Stimulated activated CD4-positive, alpha-beta T cell treated with anti-CD3 and anti-CD28 coated beads, Interleukin-1b, Interleukin-23, amount 100 ng/mL, for 4 hours (primary cell): Measurements from ENCODE around the gene UGT1A8.
"Not testable (repeated sequence)": the region's sequence is repeated elsewhere in the genome, so short reads cannot be mapped to it uniquely, and the experiment has no call there.

ENCODE experiments used
- DNase-seq, 2 donors: peaks; one replicate each; pipeline ENCODE4 v3.0.0-alpha.2; 2020; ENCODE audit warnings: low read depth in 2 of 2

Gene UGT1A8

DNA sequence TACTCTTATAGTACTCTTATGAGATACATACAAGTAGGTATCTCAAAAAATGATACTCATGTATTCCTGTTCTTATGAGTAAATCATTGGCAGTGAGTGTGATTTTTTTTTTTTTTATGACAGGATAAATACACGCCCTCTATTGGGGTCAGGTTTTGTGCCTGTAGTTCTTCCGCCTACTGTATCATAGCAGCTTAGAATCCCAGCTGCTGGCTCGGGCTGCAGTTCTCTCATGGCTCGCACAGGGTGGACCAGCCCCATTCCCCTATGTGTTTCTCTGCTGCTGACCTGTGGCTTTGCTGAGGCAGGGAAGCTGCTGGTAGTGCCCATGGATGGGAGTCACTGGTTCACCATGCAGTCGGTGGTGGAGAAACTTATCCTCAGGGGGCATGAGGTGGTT is at the start of gene UGT1A8:
Gene UGT1A8, plus strand, starts transcription at position 158 of the 400 bp plus-strand sequence. Its CDS starts 75 bp downstream, at position 233.
- DNase-seq, result not testable (repeated sequence)

DNA sequence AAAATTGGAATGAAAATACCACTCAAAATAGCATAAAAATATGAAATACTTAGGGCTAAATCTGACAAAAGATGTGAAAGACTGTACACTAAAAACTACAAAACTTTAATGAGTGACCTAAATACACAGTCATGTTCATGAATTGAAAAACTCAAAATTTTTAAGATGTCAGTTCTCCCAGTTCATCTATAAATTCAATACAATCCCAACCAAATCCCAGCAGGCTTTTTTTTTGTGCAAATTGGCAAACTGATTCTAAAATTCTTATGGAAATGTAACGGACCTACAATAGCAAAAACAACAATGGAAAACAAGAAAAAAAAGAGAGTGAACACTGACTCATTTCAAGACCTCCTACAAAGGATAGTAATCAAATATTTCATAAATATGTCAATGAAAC is 46.4 kb upstream of the UGT1A8 start:
- no peak for DNase-seq

DNA sequence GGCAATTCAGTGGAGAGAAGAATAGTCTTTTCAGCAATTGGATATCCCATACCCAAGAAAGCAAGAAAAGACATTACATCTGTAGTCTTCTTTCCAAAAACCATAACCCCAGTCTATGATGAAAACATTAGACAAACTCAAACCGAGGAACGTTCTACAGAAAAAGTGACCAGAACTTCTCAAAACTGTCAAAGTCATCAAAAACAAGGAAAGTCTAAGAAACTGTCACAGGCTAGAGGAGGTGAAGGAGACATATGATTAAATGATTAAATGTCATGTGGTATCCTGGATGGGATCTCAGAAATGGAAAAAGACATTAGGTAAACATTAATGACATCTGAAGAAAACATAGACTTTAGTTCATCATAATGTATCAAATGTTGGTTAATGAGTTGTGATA is 46.0 kb upstream of the UGT1A8 start:
- no peak for DNase-seq

GRCh38 chr2:233572468-233572867 is 45.0 kb upstream of the UGT1A8 start:
- DNase-seq, result no peak

DNA sequence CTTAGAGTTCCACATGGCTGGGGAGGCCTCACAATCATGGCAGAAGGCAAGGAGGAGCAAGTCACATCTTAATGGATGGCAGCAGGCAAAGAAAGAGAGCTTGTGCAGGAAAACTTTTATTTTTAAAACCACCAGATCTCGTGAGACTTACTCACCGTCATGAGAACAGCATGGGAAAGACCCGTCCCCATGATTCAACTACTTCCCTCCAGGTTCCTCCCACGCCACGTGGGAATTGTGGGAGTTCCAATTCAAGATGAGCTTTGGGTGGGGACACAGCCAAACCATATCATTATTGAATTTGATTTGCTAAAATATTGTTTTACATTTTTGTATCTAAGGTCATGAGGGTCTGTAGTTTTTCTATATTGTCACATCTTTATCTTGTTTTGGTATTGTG is 40.1 kb upstream of the UGT1A8 start:
- DNase-seq, result not testable (repeated sequence)

- not testable (repeated sequence) for DNase-seq
Measured at GRCh38 chr2:233583217-233583965, 34.0 kb upstream of the UGT1A8 start.

DNA sequence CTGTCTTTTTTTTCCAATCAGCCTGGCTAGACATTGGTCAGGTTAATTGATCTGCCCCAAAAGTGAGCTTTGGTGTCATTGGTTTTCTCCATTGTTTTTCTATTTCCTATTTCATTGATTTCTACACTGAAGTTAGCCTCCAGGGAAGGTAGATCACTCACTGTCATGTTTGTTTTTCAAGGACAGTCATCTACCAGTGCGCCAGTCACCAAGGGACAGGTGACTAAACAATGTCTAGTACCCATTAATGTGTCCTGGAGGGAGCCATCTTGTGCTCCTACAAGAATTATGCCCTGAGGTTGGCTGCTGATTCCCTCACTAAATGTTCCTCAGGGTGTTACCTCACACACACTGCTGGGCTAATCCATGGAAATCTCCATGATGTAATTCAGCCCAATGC is 33.2 kb upstream of the UGT1A8 start:
- no peak for DNase-seq

- no peak for DNase-seq
Measured at GRCh38 chr2:233588400-233588799, 29.0 kb upstream of the UGT1A8 start.

GRCh38 chr2:233592706-233593105 is 24.7 kb upstream of the UGT1A8 start:
- not testable (repeated sequence) for DNase-seq

DNA sequence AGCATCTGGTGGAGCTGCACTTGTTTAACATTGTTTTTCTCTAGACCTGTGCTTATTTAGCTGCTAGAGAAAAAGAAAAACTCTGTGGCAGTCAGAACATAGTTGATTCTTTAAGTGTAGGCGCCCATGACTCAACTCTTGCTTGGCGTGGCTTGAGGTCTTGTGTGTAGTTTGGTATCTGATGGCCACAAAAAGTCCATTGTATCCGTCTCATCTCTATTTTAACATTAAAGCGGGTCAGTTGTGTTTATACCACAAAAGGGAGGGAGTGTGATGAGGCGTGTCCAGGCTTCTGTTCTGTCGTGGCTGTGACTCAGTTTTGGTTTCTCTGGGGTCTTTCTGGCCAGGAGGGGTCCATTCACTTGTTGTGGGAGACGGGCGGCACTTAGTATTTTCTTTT is 24.2 kb upstream of the UGT1A8 start:
- DNase-seq, result no peak

DNA sequence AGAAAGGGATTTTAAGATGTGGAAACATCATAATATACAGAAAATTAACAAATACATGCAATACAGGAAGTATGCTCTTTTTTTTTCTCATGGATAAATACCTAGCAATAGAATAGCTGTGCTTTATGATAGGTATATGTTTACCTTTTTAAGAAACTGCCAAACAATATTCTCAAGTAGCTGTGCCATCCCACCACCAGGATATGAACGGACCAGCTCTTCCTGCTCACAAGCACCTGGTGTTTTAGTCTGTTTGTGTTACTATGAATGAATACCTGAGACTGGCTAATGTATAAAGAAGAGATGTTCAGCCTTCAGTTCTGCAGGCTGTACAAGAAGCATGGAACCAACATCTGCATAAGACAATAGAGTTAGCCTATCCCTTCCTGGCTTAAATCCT is 19.9 kb upstream of the UGT1A8 start:
- no peak for DNase-seq

DNA sequence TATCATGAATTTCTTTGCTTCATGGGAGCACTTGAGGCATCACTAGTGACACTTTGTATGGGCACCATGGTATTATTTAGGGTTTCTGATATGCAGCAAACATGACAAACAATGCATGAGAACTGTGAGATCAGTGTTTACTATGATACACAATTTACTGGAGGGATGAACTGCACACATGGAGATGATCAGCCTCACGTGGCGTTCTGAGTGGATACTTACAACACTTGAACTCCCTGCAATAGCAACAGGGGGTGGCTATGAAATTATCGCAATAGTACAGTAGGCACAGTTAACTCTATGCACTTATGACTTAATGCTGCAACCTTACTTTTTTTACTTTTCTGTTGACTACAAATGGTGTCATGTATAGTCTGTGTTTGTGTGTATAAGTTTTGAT is 18.5 kb upstream of the UGT1A8 start:
- DNase-seq, result no peak

DNA sequence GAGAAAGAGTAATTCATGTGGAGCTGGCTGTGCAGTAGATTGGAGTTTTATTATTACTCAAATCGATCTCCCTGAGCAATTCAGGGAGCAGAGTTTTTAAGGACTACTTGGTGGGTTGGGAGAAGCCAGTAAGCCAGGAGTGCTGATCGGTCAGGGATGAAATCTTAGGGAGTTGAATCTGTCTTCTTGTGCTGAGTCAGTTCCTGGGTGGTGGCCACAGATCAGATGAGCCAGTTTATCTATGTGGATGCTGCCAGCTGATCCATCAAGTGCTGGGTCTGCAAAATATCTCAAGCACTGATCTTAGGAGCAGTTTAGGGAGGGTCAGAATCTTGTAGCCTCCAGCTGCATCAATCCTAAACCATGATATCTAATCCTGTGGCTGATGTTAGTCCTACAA is 17.0 kb upstream of the UGT1A8 start:
- no peak for DNase-seq

- no peak for DNase-seq
Measured at GRCh38 chr2:233602076-233602475, 15.4 kb upstream of the UGT1A8 start.

DNA sequence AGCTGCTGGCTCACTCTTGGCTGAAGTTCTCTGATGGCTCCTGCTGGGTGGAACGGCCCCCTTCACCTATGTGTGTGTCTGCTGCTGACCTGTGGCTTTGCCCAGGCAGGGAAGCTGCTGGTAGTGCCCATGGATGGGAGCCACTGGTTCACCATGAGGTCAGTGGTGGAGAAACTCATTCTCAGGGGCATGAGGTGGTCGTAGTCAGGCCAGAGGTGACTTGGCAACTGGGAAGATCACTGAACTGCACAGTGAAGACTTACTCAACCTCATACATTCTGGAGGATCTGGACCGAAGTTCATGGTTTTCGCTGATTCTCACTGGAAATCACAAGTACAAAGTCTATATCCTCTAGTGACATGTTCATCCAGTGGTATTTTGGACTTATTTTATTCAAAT is 13.9 kb upstream of the UGT1A8 start:
- DNase-seq, result no peak

DNA sequence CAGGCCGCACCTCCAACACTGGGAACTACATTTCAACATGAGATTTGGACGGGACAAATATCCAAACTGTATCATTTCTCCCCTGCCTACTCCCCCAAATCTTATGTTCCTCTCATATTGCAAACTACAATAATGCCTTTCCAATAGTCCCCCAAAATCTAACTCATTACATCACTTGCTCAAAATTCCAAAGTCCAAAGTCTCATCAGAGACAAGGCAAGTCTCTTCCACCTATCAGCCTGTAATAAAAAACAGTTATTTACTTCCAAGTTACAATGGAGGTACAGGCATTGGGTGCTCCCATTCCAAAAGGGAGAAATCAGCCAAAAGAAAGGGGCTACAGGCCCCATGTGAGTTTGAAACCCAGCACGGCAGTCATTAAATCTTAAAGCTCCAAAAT is 12.6 kb upstream of the UGT1A8 start:
- DNase-seq, result no peak

- no peak for DNase-seq
Measured at GRCh38 chr2:233605680-233606079, 11.8 kb upstream of the UGT1A8 start.

DNA sequence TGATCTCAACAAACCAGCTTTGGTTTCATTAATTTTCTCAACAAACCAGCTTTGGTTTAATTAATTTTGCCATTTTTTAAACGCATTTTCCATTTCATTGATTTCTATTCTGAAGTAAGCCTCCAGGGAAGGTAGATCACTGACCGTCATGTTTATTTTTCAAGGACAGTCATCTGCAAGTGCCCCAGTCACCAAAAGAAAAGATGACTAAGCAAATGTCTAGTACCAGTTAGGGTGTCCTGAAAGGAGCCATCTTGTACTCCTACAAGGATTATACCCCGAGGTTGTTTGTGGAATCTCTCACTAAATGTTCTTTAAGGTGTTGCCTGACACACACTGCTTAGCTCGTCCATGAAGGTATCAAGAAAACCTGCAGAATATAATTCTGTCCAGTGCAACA is 6.1 kb upstream of the UGT1A8 start:
- DNase-seq, result no peak

DNA sequence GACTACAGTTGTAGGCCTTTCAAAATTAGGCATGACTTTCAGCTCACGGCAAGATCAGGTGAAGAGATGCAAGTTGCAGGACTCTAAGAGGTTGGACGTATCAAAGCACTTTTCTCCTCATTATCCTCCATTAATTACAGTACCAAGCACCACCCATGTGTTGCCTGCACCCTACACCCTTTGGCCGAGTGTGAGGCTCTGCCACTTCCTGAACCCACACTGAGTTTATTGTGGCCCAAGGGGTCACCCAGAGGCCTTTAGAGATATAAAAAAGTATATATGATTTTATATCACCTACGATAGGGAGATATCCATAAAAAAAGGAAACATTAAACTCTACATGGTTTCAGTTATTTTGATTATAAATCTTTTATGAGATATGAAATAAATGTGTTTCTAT is 2.8 kb downstream of the UGT1A8 start:
- DNase-seq, result no peak

DNA sequence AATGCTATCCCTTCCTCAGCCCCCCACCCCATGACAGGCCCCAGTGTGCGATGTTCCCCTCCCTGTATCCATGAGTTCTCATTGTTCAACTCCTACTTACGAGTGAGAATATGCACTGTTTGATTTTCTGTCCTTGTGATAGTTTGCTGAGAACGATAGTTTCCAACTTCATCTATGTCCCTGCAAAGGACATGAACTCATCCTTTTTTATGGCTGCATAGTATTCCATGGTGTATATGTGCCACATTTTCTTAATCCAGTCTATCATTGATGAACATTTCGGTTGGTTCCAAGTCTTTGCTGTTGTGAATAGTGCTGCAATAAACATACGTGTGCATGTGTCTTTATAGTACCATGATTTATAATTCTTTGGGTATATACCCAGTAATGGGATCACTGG is 4.4 kb downstream of the UGT1A8 start:
- DNase-seq, result not testable (repeated sequence)

DNA sequence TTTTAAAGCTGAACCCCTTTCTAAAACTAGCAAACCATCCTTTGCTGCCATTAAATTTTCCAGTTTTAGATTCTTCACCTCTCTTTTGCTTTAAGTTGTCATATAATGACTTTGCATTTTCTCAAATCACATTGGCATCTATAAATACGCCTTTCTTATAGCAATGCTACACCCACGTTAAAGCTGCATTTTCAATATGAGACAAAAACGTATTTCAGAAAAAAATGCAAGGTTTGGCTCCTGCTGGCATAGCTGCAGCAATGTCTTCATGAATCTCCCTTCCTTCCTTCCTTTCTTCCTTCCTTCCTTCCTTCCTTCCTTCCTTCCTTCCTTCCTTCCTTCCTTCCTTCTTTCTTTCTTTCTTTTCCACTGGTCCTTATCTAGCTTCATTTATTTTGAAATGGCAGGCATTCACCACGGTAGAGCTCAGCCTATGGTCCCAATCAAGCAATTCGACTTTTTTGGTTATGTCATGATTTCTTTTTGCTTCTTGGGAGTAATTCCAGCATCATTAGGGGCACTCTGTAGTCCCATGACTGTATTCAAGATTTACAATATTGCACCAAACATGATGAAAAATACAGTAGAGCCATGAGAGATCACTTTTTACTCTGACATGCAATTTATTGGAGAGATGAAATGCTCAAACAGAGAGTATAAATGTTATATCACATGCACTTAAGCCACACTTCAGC is 10.0 kb downstream of the UGT1A8 start:
- DNase-seq, result no peak

GRCh38 chr2:233636306-233636705 is 18.9 kb downstream of the UGT1A8 start, which contains the start of gene UGT1A10:
Gene UGT1A10, plus strand, starts transcription at chr2:233636448. Its CDS starts 75 bp downstream, at chr2:233636523.
- DNase-seq, result not testable (repeated sequence)

GRCh38 chr2:233638836-233639235 is 21.4 kb downstream of the UGT1A8 start:
- DNase-seq, result no peak
